NCI-H774 (cell line): Measurements from ENCODE around the gene PMFBP1.

Source experiments
- DNase-seq: peaks from one replicate; lab custom pipeline; 2025; lab: John Stamatoyannopoulos, UW

PMFBP1 gene

GRCh38 chr16:72128701-72129100 lies 43.3 kb downstream of the PMFBP1 start:
- no peak for DNase-seq

- no peak for DNase-seq
These were observed 45.6 kb downstream of the PMFBP1 start for GRCh38 chr16:72126429-72126765.

GRCh38 chr16:72125635-72126428 lies 46.1 kb downstream of the PMFBP1 start:
- DNase-seq: no peak

GRCh38 chr16:72124761-72125634 lies 47.0 kb downstream of the PMFBP1 start:
- DNase-seq: peak; percentile 42

- no peak for DNase-seq
These were observed 47.8 kb downstream of the PMFBP1 start for GRCh38 chr16:72124148-72124547.

- DNase-seq: no peak
These were observed 48.5 kb downstream of the PMFBP1 start for GRCh38 chr16:72123426-72123825.

GRCh38 chr16:72122916-72123315 lies 49.0 kb downstream of the PMFBP1 start:
- DNase-seq: no peak

- DNase-seq: no peak
These were observed 49.6 kb downstream of the PMFBP1 start for GRCh38 chr16:72122308-72122707.

- DNase-seq: no peak
These were observed 51.9 kb downstream of the PMFBP1 start for GRCh38 chr16:72120026-72120425.

GRCh38 chr16:72113616-72113945 lies 58.4 kb downstream of the PMFBP1 start:
- DNase-seq: no peak

- DNase-seq: no peak
These were observed 58.9 kb downstream of the PMFBP1 start for GRCh38 chr16:72112906-72113615.

- no peak for DNase-seq
These were observed 59.5 kb downstream of the PMFBP1 start for GRCh38 chr16:72112452-72112792.

- no peak for DNase-seq
These were observed 60.1 kb downstream of the PMFBP1 start for GRCh38 chr16:72111657-72112451.

GRCh38 chr16:72110662-72111615 lies 61.0 kb downstream of the PMFBP1 start:
- no peak for DNase-seq

GRCh38 chr16:72109966-72110530 lies 61.9 kb downstream of the PMFBP1 start:
- DNase-seq: no peak

- no peak for DNase-seq
These were observed 62.7 kb downstream of the PMFBP1 start for GRCh38 chr16:72109300-72109699.

- no peak for DNase-seq
These were observed 63.4 kb downstream of the PMFBP1 start for GRCh38 chr16:72108353-72109102.

GRCh38 chr16:72107371-72107770 lies 64.6 kb downstream of the PMFBP1 start:
- no peak for DNase-seq

- no peak for DNase-seq
These were observed 66.0 kb downstream of the PMFBP1 start for GRCh38 chr16:72105978-72106377.

GRCh38 chr16:72104905-72105304 lies 67.0 kb downstream of the PMFBP1 start:
- DNase-seq: no peak
